NCI-H446 treated with DMSO at 0.1 percent for 48 hours (cell line): Measurements from ENCODE around the gene MTF1.

Experiments used
- DNase-seq: peaks from one replicate; lab custom pipeline; 2025; lab: John Stamatoyannopoulos, UW

MTF1 gene

GRCh38 chr1:37828410-37829074 is 30.9 kb downstream of the MTF1 start:
- DNase-seq, result no peak

- no peak for DNase-seq
These were observed 33.9 kb downstream of the MTF1 start for GRCh38 chr1:37825506-37825905.

- DNase-seq, result no peak
These were observed 35.4 kb downstream of the MTF1 start for GRCh38 chr1:37824001-37824400.

GRCh38 chr1:37822906-37823815 is 36.2 kb downstream of the MTF1 start:
- no peak for DNase-seq

GRCh38 chr1:37821481-37821880 is 37.9 kb downstream of the MTF1 start:
- DNase-seq, result no peak

GRCh38 chr1:37817481-37817880 is 41.9 kb downstream of the MTF1 start:
- DNase-seq, result no peak

- no peak for DNase-seq
These were observed 45.1 kb downstream of the MTF1 start for GRCh38 chr1:37814252-37814651.

GRCh38 chr1:37813529-37814145 is 45.8 kb downstream of the MTF1 start:
- no peak for DNase-seq

- DNase-seq, result peak; percentile 45
These were observed 48.3 kb downstream of the MTF1 start for GRCh38 chr1:37811027-37811655.

GRCh38 chr1:37809942-37810341 is 49.5 kb downstream of the MTF1 start:
- DNase-seq, result no peak

GRCh38 chr1:37808369-37809319 is 50.7 kb downstream of the MTF1 start:
- DNase-seq, result peak; percentile 86

GRCh38 chr1:37807555-37808368 is 51.6 kb downstream of the MTF1 start, which contains the start of the genes C1orf122 and YRDC:
C1orf122 (plus strand) TSS chr1:37807790; CDS start chr1:37808405, 615 bp downstream.
YRDC (minus strand) TSS chr1:37808208; CDS start chr1:37808180, 28 bp downstream.
- DNase-seq, result peak; percentile 85

GRCh38 chr1:37807220-37807554 is 52.2 kb downstream of the MTF1 start:
- DNase-seq, result no peak

GRCh38 chr1:37802439-37802838 is 57.0 kb downstream of the MTF1 start:
- DNase-seq, result no peak

GRCh38 chr1:37797750-37798345 is 61.5 kb downstream of the MTF1 start:
- no peak for DNase-seq

- DNase-seq, result no peak
These were observed 63.9 kb downstream of the MTF1 start for GRCh38 chr1:37795340-37796125.

- no peak for DNase-seq
These were observed 64.7 kb downstream of the MTF1 start for GRCh38 chr1:37794372-37795339.
